ENCODE measurements around the gene ADSS1. TPM values are rescaled to one million over a fixed set of nuclear protein-coding genes. Genes with fewer than 3 reads are reported as not detected.

The ADSS1 gene
- total RNA-seq, 1 donor from 2014 or later = 16.9 TPM

DNA sequence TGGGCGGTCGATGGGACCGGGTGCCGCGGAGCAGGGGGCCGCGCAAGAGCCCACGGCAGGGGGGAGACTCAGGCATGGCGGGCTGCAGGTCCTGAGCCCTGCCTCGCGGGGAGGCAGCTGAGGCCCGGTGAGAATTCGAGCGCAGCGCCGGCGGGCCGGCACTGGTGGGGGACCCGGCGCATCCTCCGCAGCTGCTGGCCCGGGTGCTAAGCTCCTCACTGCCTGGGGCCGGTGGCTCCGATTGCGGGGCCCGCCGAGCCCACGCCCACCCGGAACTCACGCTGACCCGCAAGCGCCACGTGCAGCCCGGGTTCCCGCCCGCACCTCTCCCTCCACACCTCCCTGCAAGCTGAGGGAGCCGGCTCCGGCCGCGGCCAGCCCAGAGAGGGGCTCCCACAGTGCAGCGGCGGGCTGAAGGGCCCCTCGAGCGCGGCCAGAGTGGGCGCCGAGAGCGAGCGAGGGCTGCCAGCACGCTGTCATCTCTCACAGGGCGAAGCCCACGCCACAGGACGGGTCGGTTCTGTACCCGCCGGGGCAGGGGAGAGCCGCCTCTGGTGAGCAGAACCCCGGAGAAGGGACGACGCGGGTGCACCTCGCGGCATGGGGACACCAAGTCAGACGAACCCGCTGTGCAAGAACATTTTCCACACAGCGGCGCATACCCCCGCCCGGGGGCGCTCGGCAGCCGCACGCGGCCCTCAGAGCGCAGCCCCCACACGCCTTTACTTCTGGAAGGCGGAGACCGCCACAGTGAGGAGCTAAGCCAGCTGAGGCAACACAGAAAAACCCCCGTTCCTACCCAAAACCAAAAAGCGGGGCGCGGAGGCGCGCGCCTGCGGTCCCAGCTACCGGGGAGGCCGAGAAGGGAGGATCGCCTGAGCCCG is 27.8 kb downstream of the ADSS1 start:
- no peak for DNase-seq

DNA sequence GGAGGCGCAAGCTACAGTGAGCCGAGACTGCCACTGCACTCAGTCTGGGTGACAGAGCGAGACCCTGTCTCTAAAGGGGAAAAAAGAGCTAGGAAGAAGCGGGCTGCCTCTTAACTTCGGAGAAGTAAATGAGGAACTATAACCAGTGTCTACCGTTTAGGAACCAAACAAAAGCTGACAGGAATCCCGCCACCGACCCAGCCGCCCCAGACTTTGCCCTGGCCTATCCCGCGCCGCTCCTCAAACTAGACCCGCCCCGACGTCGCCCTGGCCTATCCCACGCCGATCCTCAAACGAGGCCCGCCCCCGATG is 28.4 kb downstream of the ADSS1 start:
- DNase-seq = no peak

DNA sequence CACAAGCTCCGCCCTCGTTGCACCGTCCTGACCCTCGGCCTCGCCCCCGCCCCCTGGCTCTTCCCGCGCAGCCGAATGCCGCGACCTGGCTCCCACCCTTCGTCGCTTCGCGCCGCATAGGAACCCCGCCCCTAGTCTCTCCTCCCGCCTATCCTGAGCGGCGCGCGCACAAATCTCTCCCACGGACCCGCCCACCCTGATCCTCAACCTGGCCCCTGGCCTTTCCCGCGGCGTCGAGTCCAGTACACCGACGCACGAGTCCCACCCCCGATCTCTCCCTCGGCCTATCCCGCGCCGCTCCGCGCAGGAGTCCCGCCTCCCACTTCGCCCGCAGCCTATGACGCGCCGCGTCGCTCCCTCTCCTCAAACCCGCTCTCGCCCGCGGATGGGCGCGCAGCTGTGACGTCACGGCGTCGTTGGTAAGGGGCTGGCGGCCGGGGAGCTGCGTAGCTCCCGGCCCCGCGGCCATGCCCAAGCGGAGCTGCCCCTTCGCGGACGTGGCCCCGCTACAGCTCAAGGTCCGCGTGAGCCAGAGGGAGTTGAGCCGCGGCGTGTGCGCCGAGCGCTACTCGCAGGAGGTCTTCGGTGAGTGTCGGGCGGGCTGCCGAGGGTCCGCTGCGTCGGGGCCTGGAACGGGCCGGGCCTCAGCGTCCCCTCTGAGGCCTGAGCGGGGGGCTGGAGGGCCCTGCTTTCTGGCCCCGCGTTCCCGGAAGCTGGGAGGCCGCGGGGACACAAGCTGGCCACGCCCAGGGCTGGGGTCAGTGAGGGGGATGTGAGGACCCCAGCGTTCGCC is 28.9 kb downstream of the ADSS1 start, which contains the start of gene SIVA1:
TSS of gene SIVA1 (plus strand) at position 413 of the 793 bp plus-strand sequence. CDS start at position 468, 55 bp downstream.
- peak; percentile 99 for DNase-seq

DNA sequence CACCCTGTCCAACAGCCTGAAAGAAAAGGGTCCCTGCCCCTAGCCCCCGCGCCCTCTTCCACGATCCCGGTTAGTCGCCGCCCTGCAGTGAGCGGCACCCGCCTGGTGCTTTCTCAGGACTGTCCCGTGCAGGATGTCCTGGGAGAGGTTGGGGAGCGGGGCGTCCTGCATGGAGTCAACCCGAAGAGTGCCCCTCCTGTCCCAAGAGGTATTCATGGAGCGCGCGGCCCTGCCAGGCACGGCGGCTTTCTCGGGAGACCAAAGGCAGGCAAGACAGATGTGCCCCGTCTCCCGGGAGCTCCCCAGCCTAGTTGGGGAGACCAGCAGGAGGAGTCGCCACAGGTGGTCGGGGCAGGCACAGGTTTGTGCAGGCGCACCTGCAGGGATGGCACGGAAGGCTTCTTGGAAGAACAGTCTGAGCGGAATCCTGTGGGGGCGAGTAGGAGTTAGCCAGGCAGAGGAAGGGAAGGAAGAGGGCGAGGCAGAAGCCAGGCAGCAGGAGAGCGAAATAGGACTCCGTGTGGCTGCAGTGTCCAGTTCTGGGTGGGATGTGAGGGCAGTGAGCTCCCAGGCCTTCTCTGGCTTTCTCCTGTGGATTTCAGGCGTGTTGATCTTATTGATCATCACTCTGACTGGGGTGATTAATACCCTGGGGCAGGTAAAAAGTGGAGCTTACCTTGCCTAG is 29.6 kb downstream of the ADSS1 start:
- DNase-seq = no peak

DNA sequence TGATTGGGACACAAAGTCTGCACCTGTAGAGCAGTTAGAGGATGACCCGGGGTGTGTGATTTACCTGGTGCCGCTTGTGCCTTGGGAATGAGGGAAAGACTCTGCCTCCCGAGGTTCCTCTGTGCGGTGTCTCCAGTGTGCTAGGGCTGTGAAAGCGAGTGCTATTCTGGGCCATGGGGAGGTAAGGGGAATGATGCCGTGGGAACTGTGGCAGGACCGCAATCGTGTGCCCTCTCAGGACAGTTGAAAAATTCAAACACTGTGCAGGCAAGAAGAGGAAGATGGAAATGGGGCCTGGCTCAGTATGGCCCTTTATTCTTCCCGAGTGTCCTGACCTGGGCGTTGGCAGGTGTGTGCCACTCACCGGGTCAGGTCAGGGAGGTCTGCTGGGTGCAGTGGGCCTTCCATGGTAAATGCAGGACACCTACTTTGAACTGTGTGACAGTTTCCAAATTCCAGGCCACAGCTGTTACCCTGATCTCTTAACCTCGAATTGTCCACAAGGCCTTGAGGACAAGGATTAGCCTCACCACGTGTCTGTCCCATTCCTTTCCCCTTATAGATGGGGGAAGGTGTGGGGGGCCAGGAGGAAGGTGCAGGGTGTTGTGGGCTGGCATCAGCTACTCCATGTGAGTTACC is 30.3 kb downstream of the ADSS1 start:
- no peak for DNase-seq

DNA sequence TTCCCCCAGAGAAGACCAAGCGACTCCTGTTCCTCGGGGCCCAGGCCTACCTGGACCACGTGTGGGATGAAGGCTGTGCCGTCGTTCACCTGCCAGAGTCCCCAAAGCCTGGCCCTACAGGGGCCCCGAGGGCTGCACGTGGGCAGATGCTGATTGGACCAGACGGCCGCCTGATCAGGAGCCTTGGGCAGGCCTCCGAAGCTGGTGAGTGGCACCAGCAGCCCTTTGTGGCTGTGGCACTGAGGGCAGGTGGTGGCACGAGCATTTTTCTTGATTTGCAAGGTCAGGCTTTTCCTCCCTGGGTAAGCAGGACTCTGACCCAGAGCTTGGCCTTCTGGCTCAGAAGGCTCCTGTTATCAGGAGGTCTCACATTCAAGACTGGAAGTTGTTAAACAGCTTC is 31.6 kb downstream of the ADSS1 start:
- no peak for DNase-seq

DNA sequence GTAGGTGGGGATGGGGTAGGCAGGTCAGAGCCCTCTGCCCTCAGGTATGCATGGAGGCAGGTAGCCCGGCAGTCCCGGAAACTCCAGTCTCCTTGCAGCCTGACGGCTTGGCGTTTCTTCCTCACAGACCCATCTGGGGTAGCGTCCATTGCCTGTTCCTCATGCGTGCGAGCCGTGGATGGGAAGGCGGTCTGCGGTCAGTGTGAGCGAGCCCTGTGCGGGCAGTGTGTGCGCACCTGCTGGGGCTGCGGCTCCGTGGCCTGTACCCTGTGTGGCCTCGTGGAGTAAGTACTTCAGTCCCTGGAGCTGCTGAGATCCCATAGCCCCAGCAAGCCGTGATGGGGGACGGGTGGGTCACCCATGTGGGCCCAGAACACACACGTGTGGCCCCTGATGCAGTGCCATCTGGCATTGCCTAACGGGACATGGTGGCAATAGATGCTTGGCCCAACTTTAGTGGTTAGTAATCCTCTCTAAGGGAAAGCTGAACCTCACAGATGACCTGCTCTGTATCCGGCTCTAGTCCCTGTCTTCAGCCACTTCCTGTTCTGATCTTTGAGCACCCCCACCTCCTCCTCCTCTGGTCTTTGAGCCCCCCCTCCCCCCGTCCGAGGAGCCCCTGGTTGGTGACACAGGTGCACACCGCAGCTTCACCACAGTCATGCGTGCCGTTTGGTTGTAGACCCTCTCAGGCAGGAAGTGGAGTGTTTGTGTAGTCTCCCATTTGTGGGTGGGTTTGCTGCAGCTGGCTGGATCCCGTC is 32.6 kb downstream of the ADSS1 start:
- no peak for DNase-seq

DNA sequence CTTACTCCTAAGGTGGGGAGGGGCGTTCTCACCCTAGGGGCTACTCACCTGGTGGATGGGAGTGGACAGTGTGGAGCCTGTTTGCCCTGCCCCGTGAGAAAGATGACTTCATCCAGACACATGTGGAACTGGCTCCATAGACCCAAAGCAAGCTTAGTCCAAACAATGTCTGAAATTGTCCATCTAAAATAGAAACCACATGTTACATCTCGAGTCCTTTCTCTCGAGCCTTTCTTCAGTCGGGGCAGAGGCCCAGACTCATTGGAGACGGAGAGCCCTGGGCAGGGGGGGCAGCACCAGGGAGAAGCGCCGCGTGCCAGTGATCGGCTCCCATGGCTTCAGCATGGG is 33.2 kb downstream of the ADSS1 start:
- no peak for DNase-seq

DNA sequence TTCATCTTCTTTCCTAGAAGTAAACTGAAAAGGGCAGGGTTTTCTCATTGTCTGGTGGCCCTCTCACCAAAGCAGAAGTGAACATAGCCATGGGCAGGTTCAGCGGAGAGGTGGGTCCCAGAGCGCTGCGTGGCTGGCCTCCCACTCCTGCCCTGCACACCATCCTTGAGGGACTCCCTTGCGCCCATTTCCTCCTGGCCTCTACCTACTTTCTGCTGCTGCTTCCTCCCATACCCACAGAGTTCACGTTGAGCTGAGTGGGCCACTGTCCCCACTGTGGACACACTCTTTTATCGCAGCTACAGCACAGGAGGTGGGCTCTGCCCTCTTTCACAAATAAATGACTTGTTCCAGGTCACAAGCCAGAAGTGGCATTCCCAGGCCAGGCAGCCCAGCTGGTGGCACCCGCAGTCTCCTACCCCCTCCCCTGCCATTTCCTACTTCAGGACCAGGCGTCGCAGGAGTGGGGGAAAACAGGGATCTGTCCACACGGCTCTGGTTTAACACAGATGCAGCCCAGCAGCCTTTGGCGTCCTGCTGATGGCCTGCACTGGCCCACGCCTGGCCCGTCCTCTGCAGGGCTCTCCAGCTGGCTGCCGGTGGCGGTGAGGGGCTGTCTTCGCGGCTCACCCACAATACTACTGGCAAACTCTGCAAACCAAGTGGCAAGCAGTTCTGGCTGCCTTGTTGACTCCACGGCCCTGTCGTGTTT is 33.8 kb downstream of the ADSS1 start:
- DNase-seq = no peak

DNA sequence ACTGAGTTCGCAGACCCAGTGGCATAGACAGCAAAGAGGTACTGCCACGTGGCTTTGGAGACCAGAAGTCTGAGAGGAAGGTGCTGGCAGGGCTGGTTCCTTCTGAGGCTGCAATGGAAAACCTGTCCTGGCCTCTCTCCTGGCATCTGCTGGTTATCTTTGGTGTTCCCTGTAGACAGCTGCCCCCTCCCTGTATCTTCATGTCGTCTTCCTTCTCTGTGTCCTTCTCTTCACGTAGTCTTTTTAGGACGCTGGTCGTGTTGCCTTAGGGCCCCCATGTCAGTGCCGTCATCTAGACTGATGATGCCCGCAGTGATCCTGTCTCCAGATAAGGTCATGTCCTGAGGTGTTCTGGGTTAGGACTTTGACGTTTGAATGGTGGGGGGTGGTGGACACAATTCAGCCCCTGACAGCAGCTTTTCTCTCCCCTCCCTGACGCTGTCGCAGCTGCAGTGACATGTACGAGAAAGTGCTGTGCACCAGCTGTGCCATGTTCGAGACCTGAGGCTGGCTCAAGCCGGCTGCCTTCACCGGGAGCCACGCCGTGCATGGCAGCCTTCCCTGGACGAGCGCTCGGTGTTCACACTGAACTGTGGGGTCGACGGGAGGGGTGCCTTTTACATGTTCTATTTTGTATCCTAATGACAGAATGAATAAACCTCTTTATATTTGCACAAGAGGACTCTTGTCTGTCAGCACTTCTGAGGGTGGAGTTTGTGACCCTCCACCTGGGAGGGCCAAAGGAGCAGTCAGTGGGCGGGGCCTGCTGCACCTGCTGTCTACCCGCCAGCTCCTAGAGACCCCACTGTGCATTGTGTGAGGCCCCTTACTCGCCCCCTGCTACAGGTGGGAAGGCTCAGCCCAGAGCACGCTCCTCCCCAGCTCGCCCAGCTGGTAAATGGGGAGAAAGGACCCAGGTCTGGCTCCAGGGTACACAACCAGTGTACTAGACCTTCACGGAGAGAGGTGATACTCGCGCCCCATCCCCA is 35.2 kb downstream of the ADSS1 start:
- no peak for DNase-seq

DNA sequence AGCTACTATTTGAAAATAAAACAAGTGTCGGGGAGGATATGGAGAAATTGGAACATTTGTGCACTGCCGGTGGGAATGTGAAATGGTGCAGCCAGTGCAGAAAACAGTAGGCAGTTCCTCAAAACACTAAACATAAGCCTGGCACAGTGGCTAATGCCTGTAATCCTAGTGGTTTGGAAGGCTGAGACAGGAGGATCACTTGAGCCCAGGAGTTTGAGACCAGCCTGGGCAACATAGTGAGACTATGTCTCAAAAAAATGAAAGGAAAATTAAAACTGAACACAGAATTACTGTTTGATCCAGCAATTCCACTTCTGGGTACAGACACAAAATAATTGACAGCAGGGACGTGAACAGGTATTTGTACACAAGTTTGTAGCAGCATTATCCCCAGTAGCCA is 41.5 kb downstream of the ADSS1 start:
- no peak for DNase-seq

DNA sequence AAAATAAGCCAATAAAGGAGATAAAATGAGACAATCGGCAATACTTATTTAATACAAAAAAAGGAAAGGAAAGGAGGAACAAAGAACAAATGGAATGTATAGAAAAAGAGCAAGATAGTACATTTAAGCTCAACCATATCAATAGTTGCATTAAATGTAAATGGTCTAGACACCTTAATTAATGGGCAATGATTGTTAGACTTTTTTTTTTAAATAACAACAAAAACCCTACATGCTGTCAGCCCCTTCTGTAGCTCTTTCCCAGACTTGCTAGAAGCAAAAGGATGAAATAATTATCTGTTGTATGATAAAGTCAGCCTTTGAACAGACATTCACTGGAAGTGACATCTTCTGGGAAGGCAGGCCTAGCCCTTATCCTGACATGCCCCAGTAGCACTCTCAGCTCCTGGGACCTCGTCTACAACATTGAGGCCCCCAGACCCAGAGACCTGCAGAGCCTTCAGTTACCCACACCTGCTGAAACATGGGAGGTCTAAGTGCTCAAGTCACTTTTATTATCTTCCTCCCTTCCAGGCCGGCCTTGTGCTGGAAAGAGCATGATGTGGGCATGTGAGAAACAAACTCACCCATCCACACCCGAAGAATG is 42.3 kb downstream of the ADSS1 start:
- no peak for DNase-seq

DNA sequence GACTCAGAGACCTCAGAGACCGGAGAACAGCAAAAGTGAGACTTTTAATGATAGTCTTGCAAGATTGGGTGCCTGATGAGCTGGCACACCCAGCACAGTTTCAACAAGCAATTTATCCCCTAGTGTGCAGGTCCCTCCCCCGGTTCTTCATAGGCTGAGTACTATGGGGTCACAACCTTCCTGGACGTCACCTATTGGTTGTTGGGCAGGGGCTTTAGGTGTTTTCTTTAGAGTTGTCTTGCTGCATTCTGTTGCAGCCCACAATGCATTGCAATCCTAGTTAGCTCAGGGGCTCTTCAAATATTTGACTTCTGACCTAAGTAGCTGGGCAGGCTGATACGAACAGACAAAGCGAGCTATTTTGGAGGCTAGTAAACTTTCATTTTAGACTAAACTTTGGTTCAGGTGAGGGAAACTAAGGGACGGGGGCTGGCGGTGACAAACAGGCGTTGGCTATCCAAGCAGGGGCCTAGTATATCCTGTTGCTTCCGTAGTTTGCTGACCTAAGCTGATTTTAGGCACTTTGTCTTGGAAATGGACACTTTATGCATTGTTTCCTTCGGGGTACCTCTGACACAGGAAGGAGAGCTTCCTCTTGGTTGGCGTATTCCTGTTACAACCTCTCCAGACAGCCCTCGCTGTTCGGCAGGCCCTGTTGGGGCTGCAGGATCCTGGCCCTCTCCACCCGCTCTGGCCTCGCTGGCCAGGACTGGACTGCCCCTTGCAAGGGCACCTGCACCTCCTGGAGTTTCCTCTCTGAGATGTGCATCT is 43.0 kb downstream of the ADSS1 start:
- no peak for DNase-seq

DNA sequence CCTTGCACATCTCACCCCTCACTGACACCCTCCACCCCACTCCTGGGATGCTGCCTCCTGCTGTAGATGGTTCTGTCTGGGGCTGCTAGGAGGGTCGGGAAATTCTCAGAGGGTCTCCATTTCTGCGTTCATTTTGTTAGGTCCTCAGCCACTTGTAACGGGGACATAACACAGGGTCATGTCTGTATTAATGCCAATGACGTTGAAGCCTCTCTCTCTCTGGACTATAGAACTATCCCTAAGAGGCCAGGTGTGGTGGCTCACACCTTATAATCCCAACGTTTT is 43.5 kb downstream of the ADSS1 start:
- DNase-seq = no peak

DNA sequence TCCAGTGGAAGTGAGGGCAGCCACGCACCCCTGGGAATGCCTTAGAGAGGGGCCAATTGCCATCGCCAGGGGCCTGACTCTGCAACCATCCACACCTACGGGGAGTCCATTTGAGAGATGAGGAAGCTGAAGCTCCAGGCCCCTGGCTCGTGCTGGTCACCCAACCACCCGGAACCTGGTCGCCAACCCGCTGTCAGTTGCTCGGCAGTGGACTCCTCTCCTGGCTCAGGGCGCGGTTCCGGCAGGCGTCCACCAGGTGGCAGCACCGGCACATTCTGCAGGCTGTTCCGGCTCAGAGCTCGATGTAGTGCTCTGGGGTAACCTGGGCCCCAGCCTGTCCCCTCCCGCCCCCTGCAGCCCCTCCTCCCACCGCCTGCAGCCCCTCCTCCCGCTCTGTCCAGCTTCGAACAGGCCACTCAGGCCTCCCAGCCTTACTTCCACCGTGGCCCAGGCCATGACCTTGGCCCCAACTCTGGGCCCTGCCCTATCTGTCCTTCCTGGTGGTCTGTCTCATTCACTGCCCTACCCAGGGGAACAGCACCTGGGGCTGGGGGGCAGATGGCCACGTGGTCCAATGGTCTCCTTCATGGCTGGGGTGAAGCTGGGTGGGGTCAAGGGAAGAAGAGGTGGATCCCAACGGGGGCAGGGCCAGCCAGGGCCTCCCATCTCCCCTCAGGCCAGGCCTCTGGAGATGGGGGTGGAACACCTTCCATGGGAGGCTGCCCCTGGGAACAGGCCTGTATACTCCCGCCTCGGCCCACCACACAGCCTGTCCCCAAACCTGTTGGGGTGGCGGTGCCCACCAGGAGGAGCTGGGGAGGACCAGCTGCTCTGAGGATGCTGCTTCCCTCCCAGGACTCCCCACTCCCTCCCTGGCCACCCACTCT is 44.7 kb downstream of the ADSS1 start:
- DNase-seq = peak; percentile 54

DNA sequence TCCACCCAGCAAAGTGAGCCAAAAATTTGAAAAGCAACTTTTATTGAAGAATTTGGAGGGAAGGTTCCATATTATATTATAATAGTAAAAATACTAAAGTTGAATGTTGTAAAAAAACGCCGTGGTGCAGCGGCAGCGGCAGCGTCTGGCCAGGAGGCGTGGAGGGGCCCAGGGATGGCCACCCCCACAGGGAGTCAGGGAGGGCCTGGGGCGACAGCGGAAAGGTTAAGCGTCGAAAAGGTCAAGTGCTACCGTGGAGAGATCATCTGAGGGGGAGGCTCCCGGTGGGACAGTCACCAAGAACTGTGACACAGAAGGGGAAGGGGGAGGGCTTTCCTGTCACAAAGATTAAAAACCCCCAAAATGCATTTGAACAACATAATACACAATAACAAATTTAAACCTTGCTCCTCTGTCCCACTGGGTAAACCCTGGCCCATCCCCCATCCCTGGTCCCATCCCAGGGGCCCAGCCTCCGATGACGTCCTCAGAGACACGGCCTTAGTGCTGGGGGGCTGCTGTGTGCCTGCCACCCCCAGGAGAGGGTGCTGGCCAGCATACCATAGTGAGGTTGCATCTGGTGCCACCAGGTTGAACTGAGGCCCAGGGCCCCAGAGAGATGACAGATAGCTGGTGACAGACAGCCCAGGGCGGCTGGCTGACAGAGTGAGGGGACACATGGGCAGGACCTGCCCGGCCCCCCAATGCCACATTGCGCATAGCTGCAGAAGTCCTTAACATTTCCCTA is 45.5 kb downstream of the ADSS1 start:
- no peak for DNase-seq

DNA sequence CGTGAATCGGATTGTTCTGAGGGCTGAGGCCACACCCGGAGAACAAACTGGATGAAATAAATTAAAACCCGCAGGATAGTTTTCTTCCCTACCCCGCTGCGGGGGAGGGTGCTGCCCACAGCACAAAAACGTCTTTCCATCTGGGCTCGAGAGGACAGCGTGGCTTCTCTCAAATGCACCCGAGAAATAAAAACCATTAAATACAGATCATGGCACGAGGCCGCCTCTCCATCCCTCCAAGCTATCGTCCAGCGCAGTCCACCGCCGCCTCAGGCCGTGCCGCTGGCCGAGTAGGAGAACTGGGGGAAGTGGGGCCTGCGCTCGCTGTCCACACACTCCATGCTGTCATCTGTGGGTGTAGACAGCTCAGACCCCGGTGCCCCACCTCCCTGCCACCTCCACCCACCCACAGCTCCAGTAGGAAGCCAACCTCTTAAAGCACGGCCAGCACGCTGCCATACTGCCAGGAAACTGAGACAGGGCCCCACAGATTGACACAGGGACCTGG is 46.1 kb downstream of the ADSS1 start:
- no peak for DNase-seq
